NB4 (cell line): ENCODE data around the gene GALNT14.

Source experiments
- POLR2A ChIP-seq: IDR thresholded peaks from 2 replicates; pipeline ENCODE4 v1.6.1; 2011; ENCODE audit warnings: mild to moderate bottlenecking; ENCODE audit not compliant: insufficient read length; ENCODE audit errors: extremely low read depth
- TF ChIP-seq, protein P1 (sequence below): IDR thresholded peaks from one replicate; pipeline ENCODE4 v1.5.1; 2012; ENCODE audit warnings: low read depth, low read length

DNA sequence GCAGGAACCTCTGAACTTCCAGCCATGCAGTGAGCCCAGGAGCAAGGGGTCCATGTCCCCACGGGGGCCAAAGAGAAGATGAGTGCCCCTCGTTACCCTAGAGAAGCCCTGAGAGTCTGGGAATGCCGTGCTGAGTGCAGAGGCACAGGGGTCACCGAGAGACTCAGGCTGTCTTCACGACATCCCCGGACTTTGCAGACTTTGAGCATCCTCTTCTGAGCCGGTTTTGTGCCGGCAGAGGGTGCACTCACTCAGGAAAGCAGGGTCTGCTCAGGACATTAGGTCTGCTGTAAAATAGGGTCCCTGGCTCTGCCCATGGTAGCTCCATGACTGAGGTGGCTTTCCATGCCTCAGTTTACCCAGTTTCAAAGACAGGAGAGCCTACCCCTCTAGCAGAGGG is 71.0 kb downstream of the GALNT14 start:
- TF ChIP-seq, protein P1, sequence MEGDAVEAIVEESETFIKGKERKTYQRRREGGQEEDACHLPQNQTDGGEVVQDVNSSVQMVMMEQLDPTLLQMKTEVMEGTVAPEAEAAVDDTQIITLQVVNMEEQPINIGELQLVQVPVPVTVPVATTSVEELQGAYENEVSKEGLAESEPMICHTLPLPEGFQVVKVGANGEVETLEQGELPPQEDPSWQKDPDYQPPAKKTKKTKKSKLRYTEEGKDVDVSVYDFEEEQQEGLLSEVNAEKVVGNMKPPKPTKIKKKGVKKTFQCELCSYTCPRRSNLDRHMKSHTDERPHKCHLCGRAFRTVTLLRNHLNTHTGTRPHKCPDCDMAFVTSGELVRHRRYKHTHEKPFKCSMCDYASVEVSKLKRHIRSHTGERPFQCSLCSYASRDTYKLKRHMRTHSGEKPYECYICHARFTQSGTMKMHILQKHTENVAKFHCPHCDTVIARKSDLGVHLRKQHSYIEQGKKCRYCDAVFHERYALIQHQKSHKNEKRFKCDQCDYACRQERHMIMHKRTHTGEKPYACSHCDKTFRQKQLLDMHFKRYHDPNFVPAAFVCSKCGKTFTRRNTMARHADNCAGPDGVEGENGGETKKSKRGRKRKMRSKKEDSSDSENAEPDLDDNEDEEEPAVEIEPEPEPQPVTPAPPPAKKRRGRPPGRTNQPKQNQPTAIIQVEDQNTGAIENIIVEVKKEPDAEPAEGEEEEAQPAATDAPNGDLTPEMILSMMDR = no peak
- no peak for TF ChIP-seq POLR2A
